ENCODE data around the gene TMEM74B.

TMEM74B gene

GRCh38 chr20:1212607-1213396, 28.0 kb upstream of the TMEM74B start:
- no peak overlapping the region for H3K18ac ChIP-seq (ENCODE audit: low read length)
- H3K9ac ChIP-seq (ENCODE audit: low read length), result no peak overlapping the region
- H2BK15ac ChIP-seq (replicated peaks; ENCODE audit: low read depth), result no peak overlapping the region
- no peak overlapping the region for H3K4me2 ChIP-seq (ENCODE audit: low read length)
- no peaks in the 10 kb centered on the region for H3K36me3 ChIP-seq (ENCODE audit: control insufficient read depth, insufficient read depth, low read length)
- H3K56ac ChIP-seq (ENCODE audit: low read length), result peak overlapping the region; percentile 51
- no peak overlapping the region for H2AK5ac ChIP-seq (ENCODE audit: low read length)
- H4K5ac ChIP-seq (ENCODE audit: low read length), result no peak overlapping the region
- WGBS (ENCODE audit: extremely low coverage, insufficient coverage, low lambda C conversion rate), result no CpG with 5 or more reads among the region's 21 CpGs
- no peak overlapping the region for H3K27ac ChIP-seq (ENCODE audit: low read depth, low read length)
- H4K8ac ChIP-seq (ENCODE audit: low read depth, low read length), result no peak overlapping the region
- H3K4me3 ChIP-seq (ENCODE audit: low read length), result no peak overlapping the region
- H3K79me1 ChIP-seq (ENCODE audit: low read length), result no peaks in the 10 kb centered on the region
- no peak overlapping the region for H2BK5ac ChIP-seq (ENCODE audit: low read length)
- peaks cover 3% of the 10 kb centered on the region for H3K4me1 ChIP-seq (ENCODE audit: control insufficient read depth, low read depth, low read length)
- no peaks in the 10 kb centered on the region for H3K79me2 ChIP-seq (ENCODE audit: control insufficient read depth, insufficient read depth, low read length)
- H2BK120ac ChIP-seq (ENCODE audit: low read depth, low read length), result no peak overlapping the region
- no peak overlapping the region for H3K23ac ChIP-seq (ENCODE audit: low read length)
- DNase-seq, result peak; percentile 85
- no peaks in the 10 kb centered on the region for H3K27me3 ChIP-seq (ENCODE audit: insufficient read depth, low read length, poor library complexity)
- no peak overlapping the region for H3K4ac ChIP-seq (ENCODE audit: low read depth, low read length)

GRCh38 chr20:1212023-1212422, 27.2 kb upstream of the TMEM74B start:
- no peak overlapping the region for H3K18ac ChIP-seq (ENCODE audit: low read length)
- no peak overlapping the region for H4K8ac ChIP-seq (ENCODE audit: low read depth, low read length)
- H2BK5ac ChIP-seq (ENCODE audit: low read length), result no peak overlapping the region
- H3K4me1 ChIP-seq (ENCODE audit: control insufficient read depth, low read depth, low read length), result peaks cover 3% of the 10 kb centered on the region
- H3K27ac ChIP-seq (ENCODE audit: low read depth, low read length), result no peak overlapping the region
- no peak overlapping the region for H3K4ac ChIP-seq (ENCODE audit: low read depth, low read length)
- H3K79me1 ChIP-seq (ENCODE audit: low read length), result no peaks in the 10 kb centered on the region
- H3K9ac ChIP-seq (ENCODE audit: low read length), result peak overlapping the region; percentile 6
- H4K5ac ChIP-seq (ENCODE audit: low read length), result no peak overlapping the region
- no peaks in the 10 kb centered on the region for H3K27me3 ChIP-seq (ENCODE audit: insufficient read depth, low read length, poor library complexity)
- no peak overlapping the region for H2AK5ac ChIP-seq (ENCODE audit: low read length)
- H3K4me3 ChIP-seq (ENCODE audit: low read length), result no peak overlapping the region
- no peak overlapping the region for H3K4me2 ChIP-seq (ENCODE audit: low read length)
- H3K36me3 ChIP-seq (ENCODE audit: control insufficient read depth, insufficient read depth, low read length), result no peaks in the 10 kb centered on the region
- no peak overlapping the region for H3K23ac ChIP-seq (ENCODE audit: low read length)
- DNase-seq, result peak; percentile 67
- H2BK120ac ChIP-seq (ENCODE audit: low read depth, low read length), result no peak overlapping the region
- H3K79me2 ChIP-seq (ENCODE audit: control insufficient read depth, insufficient read depth, low read length), result no peaks in the 10 kb centered on the region
- peak overlapping the region; percentile 37 for H3K56ac ChIP-seq (ENCODE audit: low read length)
- no peak overlapping the region for H2BK15ac ChIP-seq (replicated peaks; ENCODE audit: low read depth)

GRCh38 chr20:1210501-1210900, 25.7 kb upstream of the TMEM74B start:
- no peak overlapping the region for H2BK5ac ChIP-seq (ENCODE audit: low read length)
- no peaks in the 10 kb centered on the region for H3K79me1 ChIP-seq (ENCODE audit: low read length)
- no peak overlapping the region for H4K5ac ChIP-seq (ENCODE audit: low read length)
- no peak overlapping the region for H3K4me2 ChIP-seq (ENCODE audit: low read length)
- no peak overlapping the region for H3K4ac ChIP-seq (ENCODE audit: low read depth, low read length)
- no peak for DNase-seq
- H3K27me3 ChIP-seq (ENCODE audit: insufficient read depth, low read length, poor library complexity), result no peaks in the 10 kb centered on the region
- H3K23ac ChIP-seq (ENCODE audit: low read length), result no peak overlapping the region
- no peaks in the 10 kb centered on the region for H3K36me3 ChIP-seq (ENCODE audit: control insufficient read depth, insufficient read depth, low read length)
- no peak overlapping the region for H3K4me3 ChIP-seq (ENCODE audit: low read length)
- H3K18ac ChIP-seq (ENCODE audit: low read length), result no peak overlapping the region
- no peak overlapping the region for H4K8ac ChIP-seq (ENCODE audit: low read depth, low read length)
- no peak overlapping the region for H2BK15ac ChIP-seq (replicated peaks; ENCODE audit: low read depth)
- no peak overlapping the region for H3K9ac ChIP-seq (ENCODE audit: low read length)
- no peak overlapping the region for H3K56ac ChIP-seq (ENCODE audit: low read length)
- H3K4me1 ChIP-seq (ENCODE audit: control insufficient read depth, low read depth, low read length), result peaks cover 3% of the 10 kb centered on the region
- no peak overlapping the region for H2BK120ac ChIP-seq (ENCODE audit: low read depth, low read length)
- no CpG with 5 or more reads among the region's 1 CpG for WGBS (ENCODE audit: extremely low coverage, insufficient coverage, low lambda C conversion rate)
- no peaks in the 10 kb centered on the region for H3K79me2 ChIP-seq (ENCODE audit: control insufficient read depth, insufficient read depth, low read length)
- no peak overlapping the region for H3K27ac ChIP-seq (ENCODE audit: low read depth, low read length)
- H2AK5ac ChIP-seq (ENCODE audit: low read length), result no peak overlapping the region

GRCh38 chr20:1209447-1210387, 24.9 kb upstream of the TMEM74B start:
- Histone ChIP-seq H4K8ac (ENCODE audit: low read depth, low read length) (no peak overlapping the region), H4K5ac (ENCODE audit: low read length) (no peak overlapping the region), H3K4ac (ENCODE audit: low read depth, low read length) (no peak overlapping the region), H3K27me3 (ENCODE audit: insufficient read depth, low read length, poor library complexity) (no peaks in the 10 kb centered on the region), H3K36me3 (ENCODE audit: control insufficient read depth, insufficient read depth, low read length) (no peaks in the 10 kb centered on the region), H3K4me1 (ENCODE audit: control insufficient read depth, low read depth, low read length) (peaks cover 3% of the 10 kb centered on the region), H3K56ac (ENCODE audit: low read length) (no peak overlapping the region), H3K79me2 (ENCODE audit: control insufficient read depth, insufficient read depth, low read length) (no peaks in the 10 kb centered on the region), H3K9ac (ENCODE audit: low read length) (no peak overlapping the region), H2BK120ac (ENCODE audit: low read depth, low read length) (no peak overlapping the region), H2BK5ac (ENCODE audit: low read length) (no peak overlapping the region), H3K4me3 (ENCODE audit: low read length) (no peak overlapping the region), H2AK5ac (ENCODE audit: low read length) (no peak overlapping the region), H3K23ac (ENCODE audit: low read length) (no peak overlapping the region), H3K27ac (ENCODE audit: low read depth, low read length) (no peak overlapping the region), H3K4me2 (ENCODE audit: low read length) (no peak overlapping the region), H2BK15ac (replicated peaks; ENCODE audit: low read depth) (no peak overlapping the region), H3K18ac (ENCODE audit: low read length) (no peak overlapping the region), H3K79me1 (ENCODE audit: low read length) (no peaks in the 10 kb centered on the region)
- no CpG with 5 or more reads among the region's 5 CpGs for WGBS (ENCODE audit: extremely low coverage, insufficient coverage, low lambda C conversion rate)
- DNase-seq, result peak; percentile 73

GRCh38 chr20:1207293-1207878, 22.6 kb upstream of the TMEM74B start:
- H3K27me3 ChIP-seq (ENCODE audit: insufficient read depth, low read length, poor library complexity), result no peaks in the 10 kb centered on the region
- H3K79me1 ChIP-seq (ENCODE audit: low read length), result no peaks in the 10 kb centered on the region
- no peak overlapping the region for H3K4ac ChIP-seq (ENCODE audit: low read depth, low read length)
- H3K4me2 ChIP-seq (ENCODE audit: low read length), result no peak overlapping the region
- no peaks in the 10 kb centered on the region for H3K79me2 ChIP-seq (ENCODE audit: control insufficient read depth, insufficient read depth, low read length)
- H3K4me1 ChIP-seq (ENCODE audit: control insufficient read depth, low read depth, low read length), result peaks cover 3% of the 10 kb centered on the region
- H3K23ac ChIP-seq (ENCODE audit: low read length), result no peak overlapping the region
- no peak overlapping the region for H4K5ac ChIP-seq (ENCODE audit: low read length)
- H3K56ac ChIP-seq (ENCODE audit: low read length), result no peak overlapping the region
- H2AK5ac ChIP-seq (ENCODE audit: low read length), result no peak overlapping the region
- no peak for DNase-seq
- no peak overlapping the region for H2BK15ac ChIP-seq (replicated peaks; ENCODE audit: low read depth)
- no CpG with 5 or more reads among the region's 3 CpGs for WGBS (ENCODE audit: extremely low coverage, insufficient coverage, low lambda C conversion rate)
- H3K36me3 ChIP-seq (ENCODE audit: control insufficient read depth, insufficient read depth, low read length), result no peaks in the 10 kb centered on the region
- H2BK5ac ChIP-seq (ENCODE audit: low read length), result no peak overlapping the region
- no peak overlapping the region for H3K18ac ChIP-seq (ENCODE audit: low read length)
- H3K4me3 ChIP-seq (ENCODE audit: low read length), result no peak overlapping the region
- H2BK120ac ChIP-seq (ENCODE audit: low read depth, low read length), result no peak overlapping the region
- H4K8ac ChIP-seq (ENCODE audit: low read depth, low read length), result no peak overlapping the region
- no peak overlapping the region for H3K27ac ChIP-seq (ENCODE audit: low read depth, low read length)
- no peak overlapping the region for H3K9ac ChIP-seq (ENCODE audit: low read length)

Data from mesendoderm (in vitro differentiated cells).